RWPE2 (cell line): ENCODE measurements around the gene CCDC92.

Experiments used
- ATAC-seq: fragments of 200-7000 bp; cut with Tn5 transposase; 3 replicates; pipeline ENCODE4 v1.9.1; 2021; ENCODE audit warnings: low read depth
- DNase-seq: peaks from one replicate; pipeline ENCODE4 v3.0.0-alpha.2; 2020; ENCODE audit warnings: low spot score
- H3K27ac ChIP-seq: fragments of 450-650 bp; 2 replicates; pipeline ENCODE4 v1.5.1; 2017; ENCODE audit warnings: mild to moderate bottlenecking; ENCODE audit not compliant: poor library complexity, severe bottlenecking
- H3K27me3 ChIP-seq: fragments of 250-450 bp; sonication (Bioruptor Pico); 2 replicates; pipeline ENCODE4 v1.5.1; 2021; ENCODE audit warnings: mild to moderate bottlenecking, moderate library complexity; ENCODE audit not compliant: insufficient read depth, poor library complexity, severe bottlenecking
- H3K36me3 ChIP-seq: fragments of 250-450 bp; sonication (Bioruptor Pico); 2 replicates; pipeline ENCODE4 v1.5.1; 2020; ENCODE audit warnings: low read depth, mild to moderate bottlenecking, moderate library complexity
- H3K4me1 ChIP-seq: fragments of 250-450 bp; sonication (Bioruptor Pico); 2 replicates; pipeline ENCODE4 v1.5.1; 2021; ENCODE audit warnings: mild to moderate bottlenecking, moderate library complexity; ENCODE audit not compliant: insufficient read depth, poor library complexity, severe bottlenecking
- H3K4me3 ChIP-seq: fragments of 250-450 bp; sonication (Bioruptor Pico); 2 replicates; pipeline ENCODE4 v1.5.1; 2021; ENCODE audit warnings: mild to moderate bottlenecking, moderate library complexity; ENCODE audit not compliant: severe bottlenecking
- H3K9me3 ChIP-seq: fragments of 250-450 bp; sonication (Bioruptor Pico); 2 replicates; pipeline ENCODE4 v1.5.1; 2021; ENCODE audit warnings: mild to moderate bottlenecking, moderate library complexity; ENCODE audit not compliant: severe bottlenecking
- CTCF ChIP-seq: fragments of 450-650 bp; IDR thresholded peaks from one replicate; pipeline ENCODE4 v1.5.1; 2017; ENCODE audit warnings: mild to moderate bottlenecking, moderate library complexity; ENCODE audit not compliant: poor library complexity, severe bottlenecking

CCDC92 gene

GRCh38 chr12:123951467-123951866, 21.2 kb downstream of the CCDC92 start:
- no peaks in the 10 kb centered on the region for H3K36me3 ChIP-seq
- ATAC-seq (no peak), DNase-seq (no peak)
- no peak for TF ChIP-seq CTCF
- no peaks in the 10 kb centered on the region for H3K4me1 ChIP-seq
- H3K4me3 ChIP-seq, result no peak overlapping the region
- H3K9me3 ChIP-seq, result no peaks in the 10 kb centered on the region
- no peak overlapping the region for H3K27ac ChIP-seq
- H3K27me3 ChIP-seq, result no peaks in the 10 kb centered on the region

- H3K4me1 ChIP-seq, result no peaks in the 10 kb centered on the region
- no peaks in the 10 kb centered on the region for H3K36me3 ChIP-seq
- H3K27ac ChIP-seq, result no peak overlapping the region
- no peak for DNase-seq
- ATAC-seq, result no peak
- no peak for TF ChIP-seq CTCF
- no peaks in the 10 kb centered on the region for H3K27me3 ChIP-seq
- no peak overlapping the region for H3K4me3 ChIP-seq
- H3K9me3 ChIP-seq, result no peaks in the 10 kb centered on the region
Measured at GRCh38 chr12:123950476-123951349, 21.9 kb downstream of the CCDC92 start.

- Histone ChIP-seq H3K9me3 (no peaks in the 10 kb centered on the region), H3K27ac (no peak overlapping the region), H3K36me3 (no peaks in the 10 kb centered on the region), H3K4me3 (no peak overlapping the region), H3K27me3 (no peaks in the 10 kb centered on the region), H3K4me1 (no peaks in the 10 kb centered on the region)
- ATAC-seq (no peak), DNase-seq (no peak)
- TF ChIP-seq CTCF, result no peak
Measured at GRCh38 chr12:123949770-123950165, 22.9 kb downstream of the CCDC92 start.

GRCh38 chr12:123948796-123949769, 23.5 kb downstream of the CCDC92 start:
- ATAC-seq (no peak), DNase-seq (no peak)
- no peaks in the 10 kb centered on the region for H3K36me3 ChIP-seq
- no peak for TF ChIP-seq CTCF
- no peak overlapping the region for H3K27ac ChIP-seq
- no peak overlapping the region for H3K4me3 ChIP-seq
- H3K27me3 ChIP-seq, result no peaks in the 10 kb centered on the region
- no peaks in the 10 kb centered on the region for H3K4me1 ChIP-seq
- H3K9me3 ChIP-seq, result no peaks in the 10 kb centered on the region
